ENCODE measurements around the gene BCAS3.
"Not testable (repeated sequence)": the region's sequence is repeated elsewhere in the genome, so short reads cannot be mapped to it uniquely, and the experiment has no call there.

The BCAS3 gene

GRCh38 chr17:61235827-61236197 is 558.2 kb downstream of the BCAS3 start:
- no peak for DNase-seq

GRCh38 chr17:61237275-61237674 is 559.6 kb downstream of the BCAS3 start:
- DNase-seq: no peak

- no peak for DNase-seq
Measured at GRCh38 chr17:61238455-61238933, 560.8 kb downstream of the BCAS3 start.

GRCh38 chr17:61239327-61239726 is 561.7 kb downstream of the BCAS3 start:
- DNase-seq: no peak

- DNase-seq: no peak
Measured at GRCh38 chr17:61239953-61240352, 562.3 kb downstream of the BCAS3 start.

- DNase-seq: no peak
Measured at GRCh38 chr17:61240851-61241468, 563.3 kb downstream of the BCAS3 start.

GRCh38 chr17:61244988-61245387 is 567.3 kb downstream of the BCAS3 start:
- DNase-seq: not testable (repeated sequence)

- DNase-seq: no peak
Measured at GRCh38 chr17:61245706-61246135, 568.1 kb downstream of the BCAS3 start.

- no peak for DNase-seq
Measured at GRCh38 chr17:61247439-61247838, 569.8 kb downstream of the BCAS3 start.

GRCh38 chr17:61248399-61248798 is 570.7 kb downstream of the BCAS3 start:
- no peak for DNase-seq

- DNase-seq: no peak
Measured at GRCh38 chr17:61249649-61250299, 572.1 kb downstream of the BCAS3 start.

GRCh38 chr17:61250335-61250890 is 572.8 kb downstream of the BCAS3 start:
- no peak for DNase-seq

- peak; percentile 27 to 76 for DNase-seq
Measured at GRCh38 chr17:61251939-61252865, 574.6 kb downstream of the BCAS3 start.

- DNase-seq: no peak
Measured at GRCh38 chr17:61253362-61253761, 575.7 kb downstream of the BCAS3 start.

GRCh38 chr17:61253937-61254574 is 576.4 kb downstream of the BCAS3 start:
- DNase-seq: no peak

GRCh38 chr17:61254904-61255303 is 577.3 kb downstream of the BCAS3 start:
- DNase-seq: no peak

GRCh38 chr17:61255647-61256046 is 578.0 kb downstream of the BCAS3 start:
- DNase-seq: no peak

- no peak for DNase-seq
Measured at GRCh38 chr17:61259360-61259759, 581.7 kb downstream of the BCAS3 start.

GRCh38 chr17:61260071-61260797 is 582.6 kb downstream of the BCAS3 start:
- no peak for DNase-seq

GRCh38 chr17:61261001-61261637 is 583.5 kb downstream of the BCAS3 start:
- no peak for DNase-seq

- no peak for DNase-seq
Measured at GRCh38 chr17:61265397-61265796, 587.7 kb downstream of the BCAS3 start.
